Upper lobe of right lung (tissue), 1 donor: Measurements from ENCODE around the gene MBD3L4. TPM values are rescaled to one million over a fixed set of nuclear protein-coding genes. Genes with fewer than 3 reads are reported as not detected.

Source experiments
- ATAC-seq: fragments of 200-7000 bp; cut with Tn5 transposase; one replicate; pipeline ENCODE4 v1.9.1; 2020; ENCODE audit warnings: mild to moderate bottlenecking, moderate library complexity
- DNase-seq: peaks from one replicate; pipeline ENCODE4 v3.0.0-alpha.2; 2020
- H3K27ac ChIP-seq: fragments of 200-600 bp; one replicate; pipeline ENCODE4 v1.8.0; 2022
- H3K27me3 ChIP-seq: fragments of 200-600 bp; one replicate; pipeline ENCODE4 v1.8.0; 2022; ENCODE audit warnings: mild to moderate bottlenecking
- H3K36me3 ChIP-seq: fragments of 200-600 bp; one replicate; pipeline ENCODE4 v1.8.0; 2022
- H3K4me1 ChIP-seq: fragments of 200-600 bp; one replicate; pipeline ENCODE4 v1.8.0; 2022
- H3K4me3 ChIP-seq: fragments of 200-600 bp; one replicate; pipeline ENCODE4 v1.8.0; 2022; ENCODE audit warnings: mild to moderate bottlenecking
- H3K9me3 ChIP-seq: fragments of 200-600 bp; one replicate; pipeline ENCODE4 v1.8.0; 2022
- intact Hi-C: fragments of 100-400 bp; cut with DNase I; formaldehyde crosslinking; loops from one replicate; pipeline ENCODE4 v1.11.0; 2022
- total RNA-seq: library from RNA; stranded (reverse); fragmentation: NEBNext Ultra II Directional; extraction: Animal tissue kit (Norgen Biotek cat#: 25700); gene quantifications from one replicate; pipeline ENCODE4 v1.2.1, GENCODE V29; 2021
- TF ChIP-seq, protein P1 (sequence below): fragments of 200-600 bp; IDR thresholded peaks from one replicate; pipeline ENCODE4 v1.8.0; 2022; ENCODE audit warnings: antibody characterized with exemption
- donor health status: DM: no; HTN: yes; CAD: no; lungs with severe emphysema.

MBD3L4 gene
- total RNA-seq, 1 donor from 2014 or later = not detected

DNA sequence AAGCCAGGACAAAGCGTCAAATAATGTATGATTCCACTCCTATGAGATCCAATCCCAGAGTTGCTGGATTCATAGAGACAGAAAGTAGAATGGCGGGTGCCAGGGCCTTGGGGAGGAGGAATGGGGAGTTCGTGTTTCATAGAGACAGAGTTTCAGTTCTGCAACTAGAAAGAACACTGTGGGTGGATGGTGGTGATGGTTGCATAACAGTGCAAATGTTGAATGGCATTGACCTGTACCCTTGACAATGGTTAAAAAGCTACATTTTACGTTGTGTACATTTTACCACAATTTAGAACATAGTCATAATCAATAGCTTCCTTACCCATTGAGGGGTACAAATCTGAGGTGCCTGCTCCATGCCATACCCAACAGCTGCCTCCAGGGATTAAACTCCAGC lies 52.1 kb downstream of the MBD3L4 start:
- Histone ChIP-seq H3K4me1 (no peaks in the 10 kb centered on the region), H3K36me3 (no peaks in the 10 kb centered on the region), H3K27ac (no peak overlapping the region), H3K27me3 (no peaks in the 10 kb centered on the region), H3K4me3 (no peak overlapping the region), H3K9me3 (peaks cover 8% of the 10 kb centered on the region)
- TF ChIP-seq, protein P1, sequence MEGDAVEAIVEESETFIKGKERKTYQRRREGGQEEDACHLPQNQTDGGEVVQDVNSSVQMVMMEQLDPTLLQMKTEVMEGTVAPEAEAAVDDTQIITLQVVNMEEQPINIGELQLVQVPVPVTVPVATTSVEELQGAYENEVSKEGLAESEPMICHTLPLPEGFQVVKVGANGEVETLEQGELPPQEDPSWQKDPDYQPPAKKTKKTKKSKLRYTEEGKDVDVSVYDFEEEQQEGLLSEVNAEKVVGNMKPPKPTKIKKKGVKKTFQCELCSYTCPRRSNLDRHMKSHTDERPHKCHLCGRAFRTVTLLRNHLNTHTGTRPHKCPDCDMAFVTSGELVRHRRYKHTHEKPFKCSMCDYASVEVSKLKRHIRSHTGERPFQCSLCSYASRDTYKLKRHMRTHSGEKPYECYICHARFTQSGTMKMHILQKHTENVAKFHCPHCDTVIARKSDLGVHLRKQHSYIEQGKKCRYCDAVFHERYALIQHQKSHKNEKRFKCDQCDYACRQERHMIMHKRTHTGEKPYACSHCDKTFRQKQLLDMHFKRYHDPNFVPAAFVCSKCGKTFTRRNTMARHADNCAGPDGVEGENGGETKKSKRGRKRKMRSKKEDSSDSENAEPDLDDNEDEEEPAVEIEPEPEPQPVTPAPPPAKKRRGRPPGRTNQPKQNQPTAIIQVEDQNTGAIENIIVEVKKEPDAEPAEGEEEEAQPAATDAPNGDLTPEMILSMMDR = no peak
- DNase-seq = no peak
- intact Hi-C loops = no loop called here
- peak; percentile 93 for ATAC-seq

Other genes with a start within 250 kb of the MBD3L4 start
- gene ADGRE1, start 152.6 kb downstream of the MBD3L4 start, total RNA-seq = 1.8 TPM
- gene MBD3L2B, start 18.7 kb downstream of the MBD3L4 start, total RNA-seq = not detected
- gene MBD3L5, start 9.6 kb downstream of the MBD3L4 start, total RNA-seq = not detected
- gene MBD3L2, start 9.1 kb upstream of the MBD3L4 start, total RNA-seq = not detected
- not detected for gene MBD3L3, start 18.5 kb upstream of the MBD3L4 start, total RNA-seq
- 11.1 TPM for gene ZNF557, start 29.5 kb upstream of the MBD3L4 start, total RNA-seq